NCI-H2171 (cell line): ENCODE measurements around the gene CFAP61.
A peak's percentile ranks its signal among the peaks of the same experiment; 100 is the strongest.
"Not testable (repeated sequence)": the region's sequence is repeated elsewhere in the genome, so short reads cannot be mapped to it uniquely, and the experiment has no call there.

Experiments used
- DNase-seq: peaks from one replicate; lab custom pipeline; 2025; lab: John Stamatoyannopoulos, UW

CFAP61 gene

GRCh38 chr20:20052074-20052970, at the start of gene CFAP61, which contains the start of gene CRNKL1:
Gene CFAP61, plus strand, starts transcription at chr20:20052532. Its CDS starts 4,122 bp downstream, at chr20:20056654.
Gene CRNKL1, minus strand, starts transcription at chr20:20052466. Its CDS starts 124 bp downstream, at chr20:20052342.
- peak; percentile 99 for DNase-seq

GRCh38 chr20:20003031-20003954, 49.0 kb upstream of the CFAP61 start:
- DNase-seq = no peak

- DNase-seq = not testable (repeated sequence)
These were observed 48.4 kb upstream of the CFAP61 start for GRCh38 chr20:20003955-20004322.

- DNase-seq = no peak
These were observed 47.0 kb upstream of the CFAP61 start for GRCh38 chr20:20005342-20005741.

GRCh38 chr20:20009784-20010253, 42.5 kb upstream of the CFAP61 start:
- peak; percentile 28 for DNase-seq

- peak; percentile 49 for DNase-seq
These were observed 41.5 kb upstream of the CFAP61 start for GRCh38 chr20:20010639-20011500.

- DNase-seq = no peak
These were observed 39.8 kb upstream of the CFAP61 start for GRCh38 chr20:20012541-20012940.

GRCh38 chr20:20014659-20015058, 37.7 kb upstream of the CFAP61 start:
- no peak for DNase-seq

- DNase-seq = peak; percentile 96
These were observed 35.1 kb upstream of the CFAP61 start, which contains the start of gene NAA20 for GRCh38 chr20:20017001-20017843. Gene NAA20, plus strand, starts transcription at chr20:20017362. Its CDS starts 35 bp downstream, at chr20:20017397.

- no peak for DNase-seq
These were observed 34.5 kb upstream of the CFAP61 start for GRCh38 chr20:20017844-20018185.

GRCh38 chr20:20018366-20018765, 34.0 kb upstream of the CFAP61 start:
- DNase-seq = no peak

GRCh38 chr20:20019123-20019522, 33.2 kb upstream of the CFAP61 start:
- DNase-seq = no peak

- no peak for DNase-seq
These were observed 31.4 kb upstream of the CFAP61 start for GRCh38 chr20:20020908-20021307.

- DNase-seq = no peak
These were observed 30.5 kb upstream of the CFAP61 start for GRCh38 chr20:20021835-20022234.

- no peak for DNase-seq
These were observed 29.8 kb upstream of the CFAP61 start for GRCh38 chr20:20022498-20022897.

GRCh38 chr20:20023395-20023794, 28.9 kb upstream of the CFAP61 start:
- DNase-seq = no peak

- DNase-seq = no peak
These were observed 27.4 kb upstream of the CFAP61 start for GRCh38 chr20:20024942-20025341.

GRCh38 chr20:20027284-20027683, 25.0 kb upstream of the CFAP61 start:
- DNase-seq = no peak

GRCh38 chr20:20031790-20032189, 20.5 kb upstream of the CFAP61 start:
- DNase-seq = no peak

- DNase-seq = no peak
These were observed 17.8 kb upstream of the CFAP61 start for GRCh38 chr20:20034486-20034885.

- DNase-seq = no peak
These were observed 15.6 kb upstream of the CFAP61 start for GRCh38 chr20:20036756-20037155.
